NCI-H2227 (cell line): ENCODE results near the gene SEBOX.
A peak's percentile ranks its signal among the peaks of the same experiment; 100 is the strongest.

ENCODE experiments used
- DNase-seq: peaks from one replicate; lab custom pipeline; 2025; ENCODE audit not compliant: unreplicated experiment; lab: John Stamatoyannopoulos, UW

Gene SEBOX

DNA sequence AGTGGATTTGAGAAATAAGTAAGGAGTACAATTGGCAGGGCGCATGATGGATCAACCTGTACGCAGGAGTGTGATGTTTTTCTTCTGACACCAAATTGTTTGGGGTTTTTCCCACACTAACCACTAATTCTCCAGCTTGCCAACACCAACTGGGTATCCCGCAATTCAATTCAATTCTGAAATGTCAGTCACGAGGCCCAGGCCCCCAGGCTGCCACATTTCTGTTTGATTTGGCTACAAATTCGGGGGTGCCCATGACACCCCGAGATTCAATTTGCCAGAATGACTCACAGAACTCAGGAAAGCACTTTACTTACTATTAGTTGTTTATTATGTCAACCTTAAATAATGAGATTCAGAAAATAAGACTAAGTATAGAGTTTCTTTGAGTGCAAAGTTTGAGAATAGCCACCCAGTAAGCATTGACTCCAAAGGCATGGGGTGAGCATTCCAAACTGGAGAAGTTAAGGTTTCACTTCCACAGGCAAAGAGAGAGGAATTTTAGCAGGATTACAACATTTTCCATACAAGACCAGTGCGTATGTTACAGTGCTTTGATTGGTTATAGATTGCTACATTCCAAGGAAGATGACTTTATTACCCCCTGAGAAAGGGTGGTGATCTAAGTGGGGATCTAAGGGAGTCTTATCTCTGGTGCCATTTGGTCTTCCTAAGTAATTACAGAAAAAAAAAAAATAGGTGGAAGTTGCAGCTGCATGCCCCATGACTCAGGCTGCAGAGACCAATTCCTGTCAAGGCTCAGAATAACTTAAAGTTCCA is 29.5 kb upstream of the SEBOX start:
- DNase-seq: no peak

DNA sequence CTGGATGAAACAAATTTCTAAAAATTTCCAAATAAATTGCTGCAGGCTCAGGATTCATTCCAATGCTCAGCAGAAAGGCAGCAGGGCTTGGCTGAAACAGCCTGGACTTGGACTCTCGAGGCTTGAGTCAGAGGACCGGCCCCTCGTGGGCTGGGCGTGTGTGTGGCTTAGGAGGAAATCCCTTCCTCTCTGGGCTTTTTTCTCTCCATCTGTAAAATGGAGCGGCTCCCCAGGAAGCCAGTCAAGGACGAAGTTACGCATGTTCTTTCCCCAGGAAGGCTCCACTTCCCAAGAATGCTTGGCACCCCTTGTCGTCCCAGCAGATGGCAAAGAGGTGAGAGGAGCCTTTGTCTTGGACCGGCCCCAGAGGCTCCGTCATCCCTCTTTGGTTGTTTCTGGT is 27.5 kb upstream of the SEBOX start:
- no peak for DNase-seq

DNA sequence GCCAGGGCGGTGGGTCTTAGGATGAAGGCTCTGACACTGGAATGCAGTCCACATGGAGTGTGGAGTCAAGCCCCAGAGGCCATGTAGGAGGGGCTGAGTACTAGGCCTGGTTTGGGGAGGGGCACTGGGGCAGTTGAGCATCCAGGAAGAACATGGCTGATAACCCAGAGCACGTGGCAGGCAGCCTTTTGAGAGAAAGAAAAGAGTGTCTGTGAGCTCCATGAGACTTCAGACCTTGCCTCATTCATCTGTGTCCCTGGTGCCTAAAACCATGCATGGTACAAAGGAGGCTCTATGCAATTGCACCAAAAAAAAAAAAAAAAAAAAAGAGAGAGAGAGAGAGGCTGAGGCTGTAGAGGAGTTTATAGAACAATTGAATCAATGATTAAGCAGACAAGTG is 26.4 kb upstream of the SEBOX start:
- no peak for DNase-seq

DNA sequence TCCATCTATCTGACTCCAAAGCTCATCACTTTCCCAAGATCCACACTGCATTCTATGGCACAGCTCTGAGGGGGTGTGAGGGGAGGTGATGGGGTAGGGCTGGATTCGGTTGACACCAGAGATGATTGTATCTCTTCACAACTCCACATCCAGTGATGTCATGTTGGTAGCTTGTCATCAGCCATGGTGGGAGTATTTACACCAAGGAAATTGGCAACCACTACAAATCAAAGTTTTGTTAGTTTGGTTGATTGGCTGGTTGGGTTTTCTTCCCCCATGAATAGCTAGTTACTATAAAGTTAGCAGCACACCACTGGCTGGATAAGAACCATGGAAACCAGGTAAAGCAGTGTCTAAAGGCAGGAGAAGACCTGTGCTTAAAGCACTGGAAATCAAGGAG is 26.0 kb upstream of the SEBOX start:
- no peak for DNase-seq

DNA sequence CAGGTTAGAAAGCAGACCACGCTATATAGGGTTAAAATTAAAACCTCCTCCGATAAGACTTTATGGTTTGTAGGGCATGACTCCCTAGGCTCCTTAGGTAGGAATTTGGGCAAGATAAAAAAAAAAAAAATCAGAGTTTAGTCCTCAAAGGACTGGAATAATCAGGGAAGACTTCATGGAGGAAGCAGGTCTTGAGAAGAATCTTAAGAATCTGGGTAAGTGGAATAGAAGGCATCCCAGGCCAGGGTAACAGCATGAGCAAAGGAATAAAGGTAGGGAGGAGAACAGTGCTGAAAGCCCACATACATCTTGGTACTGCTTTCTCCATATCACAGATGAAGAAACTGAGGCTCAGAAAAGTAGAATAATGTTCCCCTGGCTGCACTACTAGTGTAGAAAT is 25.6 kb upstream of the SEBOX start:
- no peak for DNase-seq

DNA sequence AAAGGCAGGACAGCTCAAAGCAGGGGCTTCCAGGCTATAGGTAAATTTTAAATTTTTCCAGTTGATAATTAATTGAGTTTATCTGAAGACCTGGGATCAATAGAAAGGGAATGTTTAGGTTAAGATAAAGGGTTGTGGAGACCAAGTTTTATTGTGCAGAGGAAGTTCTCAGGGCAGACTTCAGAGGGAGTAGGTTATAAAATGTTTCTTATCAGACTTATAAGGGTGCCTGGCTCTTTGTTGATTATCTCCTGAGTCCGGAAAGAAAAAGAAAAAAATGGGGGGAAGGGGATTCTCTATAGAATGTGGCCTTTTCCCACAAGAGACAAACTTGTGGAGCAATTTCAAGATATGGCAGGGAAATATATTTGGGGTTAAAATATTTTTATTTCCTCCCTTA is 25.1 kb upstream of the SEBOX start:
- DNase-seq: no peak

DNA sequence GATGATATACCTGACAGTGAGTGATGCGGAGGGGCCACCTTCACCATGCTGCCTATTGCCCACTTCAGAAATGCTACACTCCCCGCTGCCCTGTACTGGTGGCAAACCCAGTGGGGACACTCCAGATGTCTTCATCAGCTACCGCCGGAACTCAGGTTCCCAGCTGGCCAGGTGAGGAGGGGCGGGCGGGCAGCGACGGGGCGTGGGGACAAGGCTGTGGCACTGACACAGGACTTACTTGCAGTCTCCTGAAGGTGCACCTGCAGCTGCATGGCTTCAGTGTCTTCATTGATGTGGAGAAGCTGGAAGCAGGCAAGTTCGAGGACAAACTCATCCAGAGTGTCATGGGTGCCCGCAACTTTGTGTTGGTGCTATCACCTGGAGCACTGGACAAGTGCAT is 23.1 kb upstream of the SEBOX start:
- no peak for DNase-seq

DNA sequence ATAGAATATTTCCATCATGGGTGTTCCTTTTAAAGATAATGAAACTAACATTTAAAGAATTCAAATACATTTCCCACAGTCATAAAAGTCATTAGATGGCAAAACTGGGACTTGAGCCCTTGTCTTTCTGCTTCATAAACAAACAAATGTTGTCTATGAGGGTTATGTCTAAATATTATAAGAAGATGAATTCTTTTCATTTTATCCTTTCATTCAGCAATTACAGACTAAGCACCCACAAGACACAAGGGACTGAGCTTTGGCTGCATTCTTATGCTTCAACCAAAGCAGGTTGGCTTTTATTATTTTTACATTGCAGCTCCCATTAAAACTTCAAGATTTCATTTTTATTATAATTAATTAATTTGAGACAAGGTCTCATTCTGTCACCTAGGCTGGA is 21.4 kb upstream of the SEBOX start:
- no peak for DNase-seq

DNA sequence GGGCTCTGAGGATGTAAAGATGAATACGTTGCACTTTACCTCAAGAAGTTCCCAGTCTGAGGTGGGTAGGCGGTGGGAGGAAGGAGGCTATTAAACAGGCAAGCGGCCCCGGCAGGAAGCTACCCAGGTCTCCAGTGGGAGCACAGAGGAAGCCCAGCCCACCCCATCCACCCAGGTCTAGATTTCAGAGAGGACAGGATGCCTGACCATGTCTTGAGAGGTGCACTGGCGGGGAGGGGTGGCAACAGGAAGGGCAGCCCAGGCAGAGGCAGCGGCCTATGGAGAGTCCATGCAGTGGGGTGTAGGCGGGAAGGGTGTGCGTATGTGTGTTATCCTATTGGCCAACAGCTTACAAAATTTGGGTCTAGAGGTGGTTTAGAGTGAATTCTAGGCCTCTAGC is 20.4 kb upstream of the SEBOX start:
- DNase-seq: no peak

DNA sequence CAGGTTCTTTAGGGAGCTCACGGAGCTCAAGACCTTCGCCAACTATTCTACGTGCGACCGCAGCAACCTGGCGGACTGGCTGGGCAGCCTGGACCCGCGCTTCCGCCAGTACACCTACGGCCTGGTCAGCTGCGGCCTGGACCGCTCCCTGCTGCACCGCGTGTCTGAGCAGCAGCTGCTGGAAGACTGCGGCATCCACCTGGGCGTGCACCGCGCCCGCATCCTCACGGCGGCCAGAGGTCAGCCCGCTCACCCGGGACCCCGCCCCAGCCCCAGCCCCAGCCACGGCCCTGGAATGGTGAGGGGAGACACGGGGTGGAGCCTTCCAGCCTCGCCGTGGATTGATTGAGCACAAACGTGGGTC is 20.0 kb upstream of the SEBOX start:
- no peak for DNase-seq

DNA sequence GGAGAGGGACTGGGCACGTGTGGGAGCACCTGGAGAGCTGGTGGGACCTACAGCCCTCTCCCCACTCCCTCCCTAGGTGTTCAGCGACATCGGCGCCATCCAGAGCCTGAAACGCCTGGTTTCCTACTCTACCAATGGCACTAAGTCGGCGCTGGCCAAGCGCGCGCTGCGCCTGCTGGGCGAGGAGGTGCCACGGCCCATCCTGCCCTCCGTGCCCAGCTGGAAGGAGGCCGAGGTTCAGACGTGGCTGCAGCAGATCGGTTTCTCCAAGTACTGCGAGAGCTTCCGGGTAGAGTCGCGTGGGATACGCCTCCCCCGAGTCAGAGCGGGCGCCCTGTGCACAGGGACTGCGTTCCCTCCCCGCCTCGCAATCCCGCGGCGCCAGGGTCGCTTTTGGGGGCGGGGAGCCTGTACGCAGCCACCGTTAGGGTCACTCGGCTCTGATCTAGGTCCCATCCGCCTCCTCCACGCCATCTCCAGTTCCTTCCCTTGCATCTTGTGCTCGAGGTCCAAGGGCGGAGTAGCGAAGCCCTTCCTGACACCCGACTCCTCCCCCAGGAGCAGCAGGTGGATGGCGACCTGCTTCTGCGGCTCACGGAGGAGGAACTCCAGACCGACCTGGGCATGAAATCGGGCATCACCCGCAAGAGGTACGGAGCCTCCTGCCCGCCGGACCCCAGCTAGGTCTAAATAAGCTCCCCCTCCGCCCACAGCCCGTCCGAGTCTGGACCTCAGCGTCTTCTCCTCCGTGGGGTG is 19.5 kb upstream of the SEBOX start:
- DNase-seq: no peak

DNA sequence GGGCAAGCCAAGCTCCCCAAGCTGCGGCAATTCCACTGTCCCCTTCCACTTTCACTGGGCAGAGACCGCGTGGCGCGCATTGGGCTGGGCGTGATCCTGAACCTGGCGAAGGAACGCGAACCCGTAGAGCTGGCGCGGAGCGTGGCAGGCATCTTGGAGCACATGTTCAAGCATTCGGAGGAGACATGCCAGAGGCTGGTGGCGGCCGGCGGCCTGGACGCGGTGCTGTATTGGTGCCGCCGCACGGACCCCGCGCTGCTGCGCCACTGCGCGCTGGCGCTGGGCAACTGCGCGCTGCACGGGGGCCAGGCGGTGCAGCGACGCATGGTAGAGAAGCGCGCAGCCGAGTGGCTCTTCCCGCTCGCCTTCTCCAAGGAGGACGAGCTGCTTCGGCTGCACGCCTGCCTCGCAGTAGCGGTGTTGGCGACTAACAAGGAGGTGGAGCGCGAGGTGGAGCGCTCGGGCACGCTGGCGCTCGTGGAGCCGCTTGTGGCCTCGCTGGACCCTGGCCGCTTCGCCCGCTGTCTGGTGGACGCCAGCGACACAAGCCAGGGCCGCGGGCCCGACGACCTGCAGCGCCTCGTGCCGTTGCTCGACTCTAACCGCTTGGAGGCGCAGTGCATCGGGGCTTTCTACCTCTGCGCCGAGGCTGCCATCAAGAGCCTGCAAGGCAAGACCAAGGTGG is 16.3 kb upstream of the SEBOX start:
- no peak for DNase-seq

DNA sequence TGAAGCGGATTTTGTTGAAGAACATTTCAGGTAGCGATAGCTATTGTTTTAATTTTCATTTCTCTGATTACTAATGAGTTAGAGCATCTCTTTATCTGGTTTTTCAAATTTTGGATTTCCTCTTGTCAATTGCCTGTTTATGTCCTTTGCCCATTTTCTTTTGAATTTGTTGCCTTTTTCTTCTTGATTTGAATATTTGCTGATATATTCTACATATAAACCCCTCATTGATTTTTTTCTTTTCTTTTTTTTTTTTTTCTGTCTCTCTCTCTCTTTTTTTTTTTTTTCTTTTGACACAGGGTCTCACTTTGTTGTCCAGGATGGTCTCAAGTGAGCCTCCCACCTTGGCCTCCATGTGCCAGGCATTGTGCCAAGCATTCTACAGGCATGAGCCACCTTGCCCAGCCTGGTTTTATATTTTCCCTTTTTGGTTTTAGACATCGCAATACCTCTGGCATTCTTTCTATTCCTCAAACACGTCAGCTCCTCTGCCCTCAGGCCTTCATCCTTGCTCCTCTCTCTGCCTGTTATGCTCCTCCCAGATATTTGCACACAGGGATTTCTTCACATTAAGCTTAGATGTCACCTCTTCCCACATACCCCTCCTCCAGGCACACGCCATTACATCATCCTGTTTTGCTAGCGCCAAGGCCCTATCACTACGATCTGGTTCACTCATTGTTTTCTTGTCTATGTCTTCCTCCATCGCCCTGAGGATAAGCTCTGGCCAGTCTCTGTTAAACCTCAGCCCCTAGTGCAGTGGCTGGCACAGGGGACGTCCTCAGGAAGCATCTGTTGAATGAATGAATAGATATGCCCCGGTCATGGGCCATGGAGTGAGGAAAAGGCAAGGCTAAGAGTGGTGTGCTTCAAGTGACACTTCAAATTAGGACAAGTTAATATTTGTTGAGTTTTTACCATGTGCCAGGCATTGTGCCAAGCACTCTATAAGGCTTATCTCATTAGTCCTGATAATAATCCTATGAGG is 15.1 kb upstream of the SEBOX start:
- no peak for DNase-seq

DNA sequence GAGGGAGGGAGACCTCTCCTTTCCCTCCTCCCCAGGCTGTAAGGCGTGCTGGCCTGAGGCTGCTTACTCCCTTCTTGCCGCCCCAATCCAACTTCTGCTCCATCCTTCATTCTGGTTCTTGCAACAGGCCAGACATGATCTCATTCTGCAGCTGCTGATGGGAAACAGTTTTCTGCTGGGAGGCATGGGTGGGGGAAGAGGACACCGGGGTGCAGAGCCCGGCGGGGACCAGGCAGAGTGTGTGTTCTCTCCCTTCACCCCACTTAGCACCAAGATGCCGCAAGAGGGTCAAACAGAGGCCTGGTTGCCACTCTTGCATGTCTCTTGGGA is 7.9 kb upstream of the SEBOX start:
- DNase-seq: no peak

DNA sequence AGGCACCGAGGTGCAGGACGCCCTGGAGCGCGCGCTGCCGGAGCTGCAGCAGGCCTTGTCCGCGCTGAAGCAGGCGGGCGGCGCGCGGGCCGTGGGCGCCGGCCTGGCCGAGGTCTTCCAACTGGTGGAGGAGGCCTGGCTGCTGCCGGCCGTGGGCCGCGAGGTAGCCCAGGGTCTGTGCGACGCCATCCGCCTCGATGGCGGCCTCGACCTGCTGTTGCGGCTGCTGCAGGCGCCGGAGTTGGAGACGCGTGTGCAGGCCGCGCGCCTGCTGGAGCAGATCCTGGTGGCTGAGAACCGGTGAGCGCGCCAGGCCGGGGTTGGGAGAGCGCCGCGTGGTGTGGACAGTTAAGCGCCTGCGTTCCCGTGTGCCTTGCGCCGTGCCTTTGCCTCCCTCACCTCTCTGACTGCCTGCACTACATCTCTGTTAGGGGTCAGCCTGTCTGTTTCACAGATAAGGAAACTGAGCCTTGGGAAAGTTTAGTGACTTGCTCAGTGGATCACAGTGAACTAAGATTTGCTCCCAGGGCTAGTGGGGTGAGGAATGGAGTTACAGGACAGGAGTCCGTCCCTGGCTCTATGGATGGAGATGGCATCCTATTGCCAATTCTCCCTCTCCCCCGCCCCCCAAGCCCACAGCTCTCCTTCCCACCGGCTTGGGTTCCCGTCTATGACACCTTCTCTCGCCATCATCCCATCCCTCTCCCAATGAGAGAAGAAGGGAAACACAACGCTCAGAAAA is 7.4 kb upstream of the SEBOX start:
- peak; percentile 52 for DNase-seq

DNA sequence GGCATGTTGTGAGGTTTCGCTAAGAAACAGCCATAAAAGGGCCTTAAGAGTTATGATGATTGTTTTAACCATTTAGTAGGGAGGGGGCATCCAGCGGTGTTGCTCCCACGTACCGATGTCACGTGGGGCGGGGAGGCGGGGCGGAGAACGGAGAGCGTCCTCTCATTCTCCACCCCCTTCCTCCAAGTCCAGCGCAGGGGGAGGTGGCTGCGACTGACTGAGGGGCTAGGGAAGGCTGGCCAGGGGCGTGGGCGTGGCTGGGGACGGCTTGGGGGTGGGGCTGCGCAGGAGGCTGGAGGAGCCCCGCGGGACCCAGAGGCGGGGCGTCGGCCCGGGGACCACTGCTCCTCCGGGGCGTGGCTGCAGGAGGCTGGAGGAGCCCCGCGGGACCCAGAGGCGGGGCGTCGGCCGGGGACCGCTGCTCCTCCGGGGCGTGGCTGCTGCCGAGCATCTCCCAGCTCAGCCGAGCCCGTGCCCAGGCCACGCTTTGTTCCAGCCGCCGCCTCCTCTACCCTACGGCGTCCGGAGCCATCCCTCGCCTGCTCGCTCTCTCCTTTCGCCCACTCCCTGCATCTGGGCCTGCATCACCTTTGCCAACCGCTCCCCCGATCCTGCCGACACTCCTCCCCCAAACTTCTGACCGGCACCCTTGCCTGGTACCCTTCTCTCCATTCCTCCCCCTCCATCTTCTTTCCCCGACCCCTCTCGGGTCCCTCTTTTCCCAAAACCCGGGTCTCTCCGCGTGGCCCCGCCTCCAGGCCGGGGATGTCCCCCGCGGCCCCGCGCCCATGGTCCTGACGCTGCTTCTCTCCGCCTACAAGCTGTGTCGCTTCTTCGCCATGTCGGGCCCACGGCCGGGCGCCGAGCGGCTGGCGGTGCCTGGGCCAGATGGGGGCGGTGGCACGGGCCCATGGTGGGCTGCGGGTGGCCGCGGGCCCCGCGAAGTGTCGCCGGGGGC is 6.5 kb upstream of the SEBOX start, which contains the start of gene SARM1:
TSS of gene SARM1 (plus strand) at position 450 of the 958 bp plus-strand sequence. CDS start at position 789, 339 bp downstream.
- peak; percentile 97 for DNase-seq

DNA sequence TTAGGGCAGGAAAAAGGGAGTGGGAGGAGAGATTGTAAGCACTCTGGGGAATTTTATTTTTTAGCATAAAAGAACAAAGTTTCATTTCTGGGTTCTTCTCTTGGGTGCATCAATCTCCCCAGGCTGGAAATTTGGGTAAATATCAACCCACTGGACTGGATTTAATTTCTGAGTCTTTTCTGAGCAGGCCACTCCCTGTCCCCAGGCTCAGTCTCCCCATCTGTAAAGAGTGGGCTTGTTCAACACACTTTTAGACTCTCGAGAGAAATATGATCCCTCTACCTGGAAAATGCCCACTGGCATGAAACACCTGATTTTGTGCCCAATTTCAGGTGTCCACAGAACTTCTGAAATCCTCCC is 5.7 kb upstream of the SEBOX start:
- DNase-seq: no peak

DNA sequence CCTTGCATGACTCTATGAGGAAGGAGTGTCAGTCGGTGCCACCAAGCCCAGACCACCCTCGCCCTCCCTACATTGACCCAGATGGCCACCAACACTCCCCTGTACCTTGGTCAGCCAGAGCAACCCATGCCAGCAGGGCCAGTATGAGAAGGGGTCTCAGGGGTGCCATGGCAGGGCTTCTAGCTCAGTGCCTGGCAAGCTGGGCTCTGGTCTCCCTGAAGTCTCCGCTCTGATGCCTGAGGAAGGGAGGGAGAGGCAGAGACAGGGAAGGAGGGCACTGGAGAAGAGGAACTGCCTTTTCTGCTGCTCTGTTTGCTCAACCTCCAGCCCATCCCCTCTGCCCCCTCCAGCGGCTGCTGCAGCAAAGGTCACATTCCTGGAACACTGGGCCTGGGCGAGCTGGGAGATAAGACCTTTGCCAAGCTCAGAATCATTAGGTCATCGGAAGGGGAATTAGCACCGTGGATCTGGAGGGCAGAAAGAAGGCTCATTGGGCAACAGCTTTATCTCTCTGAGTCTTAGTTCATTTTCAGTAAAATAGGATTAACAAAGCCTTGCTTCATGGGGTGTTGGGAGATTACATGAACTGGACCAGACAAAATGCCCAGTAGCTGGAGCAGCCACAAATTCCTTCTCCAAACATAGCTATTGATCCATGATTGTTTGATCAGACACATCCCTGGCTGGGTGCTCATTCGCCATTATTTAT is 5.2 kb upstream of the SEBOX start, which contains the start of gene VTN:
TSS of gene VTN (minus strand) at position 273 of the 709 bp plus-strand sequence. CDS start at position 169, 104 bp downstream.
- no peak for DNase-seq

DNA sequence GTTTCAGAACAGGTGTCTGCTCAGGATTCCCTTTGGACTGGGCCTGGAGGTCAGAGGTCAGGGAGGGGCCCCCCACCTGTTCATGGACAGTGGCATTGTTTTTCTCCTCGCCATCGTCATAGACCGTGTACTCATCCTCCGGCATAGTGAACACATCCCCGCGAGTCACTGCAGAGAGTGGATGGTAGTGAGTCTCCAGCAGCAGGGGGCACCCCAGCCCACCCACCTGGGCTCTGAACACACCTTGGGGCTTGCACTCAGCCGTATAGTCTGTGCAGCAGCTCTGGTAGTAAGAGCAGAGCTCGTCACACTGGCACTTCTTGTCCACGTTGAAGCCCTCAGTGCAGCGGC is 4.7 kb upstream of the SEBOX start:
- DNase-seq: no peak
